KOPT-K1 (cell line): Measurements from ENCODE around the gene IGFBP5.
A peak's percentile ranks its signal among the peaks of the same experiment; 100 is the strongest.

ENCODE experiments used
- H3K27ac ChIP-seq: fragments of 200-600 bp; sonication (generic); 2 replicates; pipeline ENCODE4 v1.5.1; 2016; ENCODE audit warnings: antibody characterized with exemption, mild to moderate bottlenecking, low read depth, low read length; ENCODE audit not compliant: poor library complexity, severe bottlenecking
- H3K36me3 ChIP-seq: fragments of 200-600 bp; sonication (generic); 2 replicates; pipeline ENCODE4 v1.5.1; 2017; ENCODE audit warnings: antibody characterized with exemption, mild to moderate bottlenecking, low read length, moderate library complexity; ENCODE audit not compliant: insufficient read depth
- H3K9me3 ChIP-seq: fragments of 200-600 bp; sonication (generic); 2 replicates; pipeline ENCODE4 v1.5.1; 2017; ENCODE audit warnings: antibody characterized with exemption, low read length, mild to moderate bottlenecking; ENCODE audit not compliant: insufficient read depth, poor library complexity, severe bottlenecking

IGFBP5 gene

DNA sequence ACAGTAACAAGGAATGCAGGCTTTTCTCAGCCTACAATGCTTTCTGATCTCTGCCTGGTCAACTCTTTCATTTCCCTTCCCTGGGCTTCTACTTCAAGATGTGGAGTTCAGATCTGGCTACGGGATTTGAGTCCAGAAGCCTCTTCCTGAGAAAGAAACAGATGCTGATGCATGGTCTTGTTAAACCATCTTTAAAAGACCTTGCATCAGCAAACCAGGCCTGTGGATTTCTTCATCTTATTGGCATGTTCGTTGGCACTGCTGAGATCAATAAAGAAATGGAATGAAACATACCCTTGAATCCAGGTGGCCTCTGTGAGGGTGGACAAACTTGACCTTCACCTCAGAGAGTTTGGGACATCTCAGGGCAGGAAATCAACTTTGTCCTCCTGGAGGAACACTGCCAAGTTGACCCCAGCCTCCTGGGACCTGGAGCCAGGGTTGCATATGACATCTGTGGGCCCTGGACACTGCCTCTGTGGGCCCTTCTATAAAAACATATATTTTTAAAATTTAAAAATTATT lies 40.8 kb downstream of the IGFBP5 start:
- peaks cover 94% of the 10 kb centered on the region for H3K36me3 ChIP-seq
- H3K27ac ChIP-seq = no peak overlapping the region
- H3K9me3 ChIP-seq = no peaks in the 10 kb centered on the region

- H3K36me3 ChIP-seq = peaks cover 94% of the 10 kb centered on the region
- no peaks in the 10 kb centered on the region for H3K9me3 ChIP-seq
- no peak overlapping the region for H3K27ac ChIP-seq
Measured at GRCh38 chr2:216653931-216654365, 41.4 kb downstream of the IGFBP5 start.

GRCh38 chr2:216653093-216653799 lies 42.1 kb downstream of the IGFBP5 start:
- no peak overlapping the region for H3K27ac ChIP-seq
- H3K36me3 ChIP-seq = peaks cover 96% of the 10 kb centered on the region
- no peaks in the 10 kb centered on the region for H3K9me3 ChIP-seq

DNA sequence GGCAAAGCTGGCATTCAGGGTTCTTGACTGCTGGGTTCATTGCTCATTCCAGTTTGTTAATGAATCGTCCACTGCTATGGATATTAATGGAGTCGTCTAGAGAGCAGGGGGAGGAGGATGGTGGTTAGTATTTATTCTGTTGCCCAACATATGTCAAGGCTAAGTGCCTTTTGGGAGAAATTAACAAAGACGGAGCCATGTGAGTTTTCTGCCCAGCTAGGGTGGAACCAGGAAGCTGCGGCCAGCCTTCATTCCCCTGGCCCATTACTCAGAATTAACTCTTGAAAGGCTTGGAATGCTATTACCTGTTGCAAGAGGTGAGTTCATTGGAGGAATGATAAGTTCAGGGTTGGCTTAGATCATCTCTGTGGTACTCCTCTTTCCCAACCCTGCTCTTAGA lies 42.8 kb downstream of the IGFBP5 start:
- H3K36me3 ChIP-seq = peaks cover 94% of the 10 kb centered on the region
- H3K27ac ChIP-seq = no peak overlapping the region
- no peaks in the 10 kb centered on the region for H3K9me3 ChIP-seq

DNA sequence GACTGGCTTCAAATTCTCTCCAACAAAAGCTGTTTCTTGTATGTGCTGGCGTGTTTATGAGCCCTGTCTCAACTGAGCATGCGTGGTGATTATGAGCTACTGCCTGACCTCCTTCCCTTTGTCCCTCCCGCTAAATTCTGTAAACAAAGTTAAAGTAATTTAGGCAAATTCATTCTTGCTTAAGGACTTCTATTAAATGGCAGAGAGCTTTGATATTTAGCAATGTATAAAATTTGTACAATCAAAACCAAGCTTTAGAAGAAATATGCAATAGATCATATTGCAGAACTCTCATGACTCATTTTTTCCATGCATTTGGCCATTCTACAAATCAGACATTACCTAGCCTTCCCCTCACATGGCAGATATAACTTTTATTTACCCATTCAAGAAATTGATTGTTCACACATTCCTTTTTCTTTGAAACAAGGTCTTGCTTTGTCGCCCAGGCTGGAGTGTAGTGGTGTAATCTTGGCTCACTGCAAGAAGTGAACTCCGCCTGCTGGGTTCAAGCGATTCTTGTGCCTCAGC lies 43.9 kb downstream of the IGFBP5 start:
- H3K36me3 ChIP-seq = peaks cover 90% of the 10 kb centered on the region
- no peaks in the 10 kb centered on the region for H3K9me3 ChIP-seq
- no peak overlapping the region for H3K27ac ChIP-seq

- H3K36me3 ChIP-seq = peaks cover 91% of the 10 kb centered on the region
- H3K27ac ChIP-seq = no peak overlapping the region
Measured at GRCh38 chr2:216650626-216651257, 44.6 kb downstream of the IGFBP5 start.

GRCh38 chr2:216649574-216649973 lies 45.8 kb downstream of the IGFBP5 start:
- no peaks in the 10 kb centered on the region for H3K9me3 ChIP-seq
- H3K36me3 ChIP-seq = peaks cover 93% of the 10 kb centered on the region
- H3K27ac ChIP-seq = no peak overlapping the region

More at GRCh38 chr2:216650626-216651257, 44.6 kb downstream of the IGFBP5 start:
- no peaks in the 10 kb centered on the region for H3K9me3 ChIP-seq

DNA sequence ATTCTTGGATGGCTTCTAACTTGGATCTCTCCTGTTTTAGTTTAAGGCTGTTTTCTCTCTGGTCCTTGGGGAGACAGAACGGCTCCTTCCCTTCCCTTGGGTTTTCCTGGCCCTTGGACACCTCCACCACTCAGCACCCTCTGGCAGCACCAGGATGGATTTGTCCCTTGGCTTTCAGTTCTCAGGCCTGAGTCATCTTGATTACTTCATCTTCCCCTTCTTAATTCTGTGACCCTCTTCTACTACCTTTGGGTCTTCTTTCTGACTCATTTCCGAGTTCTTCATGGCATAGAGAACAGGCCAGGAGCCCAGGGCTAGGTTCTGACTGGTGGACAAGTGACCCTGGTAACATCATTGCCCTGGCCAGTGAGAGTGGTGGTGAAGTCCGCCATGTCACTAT lies 47.2 kb downstream of the IGFBP5 start:
- no peaks in the 10 kb centered on the region for H3K9me3 ChIP-seq
- H3K36me3 ChIP-seq = peaks cover 94% of the 10 kb centered on the region
- H3K27ac ChIP-seq = no peak overlapping the region

GRCh38 chr2:216646116-216646515 lies 49.2 kb downstream of the IGFBP5 start:
- Histone ChIP-seq H3K9me3 (no peaks in the 10 kb centered on the region), H3K27ac (no peak overlapping the region), H3K36me3 (peaks cover 92% of the 10 kb centered on the region)

- Histone ChIP-seq H3K36me3 (peaks cover 92% of the 10 kb centered on the region), H3K9me3 (no peaks in the 10 kb centered on the region), H3K27ac (no peak overlapping the region)
Measured at GRCh38 chr2:216645636-216645950, 49.8 kb downstream of the IGFBP5 start.

- Histone ChIP-seq H3K9me3 (no peaks in the 10 kb centered on the region), H3K27ac (no peak overlapping the region), H3K36me3 (peaks cover 92% of the 10 kb centered on the region)
Measured at GRCh38 chr2:216644842-216645635, 50.3 kb downstream of the IGFBP5 start.

GRCh38 chr2:216643986-216644659 lies 51.2 kb downstream of the IGFBP5 start:
- Histone ChIP-seq H3K27ac (peak overlapping the region; percentile 17), H3K9me3 (no peaks in the 10 kb centered on the region), H3K36me3 (peaks cover 90% of the 10 kb centered on the region)

- H3K9me3 ChIP-seq = no peaks in the 10 kb centered on the region
- peaks cover 55% of the 10 kb centered on the region for H3K36me3 ChIP-seq
- no peak overlapping the region for H3K27ac ChIP-seq
Measured at GRCh38 chr2:216637472-216637871, 57.9 kb downstream of the IGFBP5 start.

DNA sequence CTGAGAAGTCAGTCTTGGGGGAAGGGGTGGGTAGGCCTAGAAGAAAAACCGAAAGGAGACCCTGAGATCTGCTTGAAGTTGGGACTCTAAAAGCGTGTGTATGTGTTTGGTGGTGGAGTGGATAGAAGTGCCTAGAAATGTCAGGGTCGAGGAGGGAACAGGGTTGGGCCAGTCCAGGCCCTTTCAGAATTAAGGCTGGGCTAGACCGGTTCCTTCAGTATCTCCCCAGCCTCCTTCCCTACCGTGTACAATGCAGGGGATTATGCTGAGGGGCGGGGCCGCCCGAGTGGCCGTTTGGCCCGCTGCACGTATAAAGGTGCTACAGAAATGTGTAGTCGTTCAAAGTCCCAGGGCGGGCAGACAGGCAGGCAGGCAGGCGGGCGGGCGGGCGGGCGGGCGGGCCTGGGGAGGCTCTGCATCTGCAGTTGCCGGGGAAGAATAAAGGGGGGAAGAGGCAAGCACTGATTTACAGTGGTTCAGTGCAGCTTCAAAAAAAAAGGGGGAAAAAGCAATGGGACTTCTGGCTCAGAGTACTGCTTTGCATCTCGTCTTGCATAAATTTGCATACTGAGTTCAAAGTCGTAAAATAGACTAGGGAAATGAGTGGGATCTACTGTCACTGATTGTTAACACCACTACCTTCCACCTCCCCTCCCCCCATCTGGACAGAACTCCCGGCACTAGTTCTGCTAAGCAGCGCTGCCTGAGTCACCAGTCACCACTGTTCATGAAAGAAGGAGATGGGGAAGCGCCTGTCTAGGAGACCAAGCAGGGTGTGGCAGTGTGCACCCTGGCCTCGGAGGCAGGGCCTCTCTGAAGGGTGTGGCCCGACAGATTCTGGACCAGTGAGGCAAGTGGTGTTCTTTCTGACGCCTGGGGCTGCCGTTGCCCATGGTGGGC lies 58.5 kb downstream of the IGFBP5 start:
- Histone ChIP-seq H3K9me3 (no peaks in the 10 kb centered on the region), H3K27ac (peak overlapping the region; percentile 68), H3K36me3 (peaks cover 50% of the 10 kb centered on the region)
